HepG2 (cell line): ENCODE data around the gene ZNF500. TPM values are rescaled to one million over a fixed set of nuclear protein-coding genes. Genes with fewer than 3 reads are reported as not detected.

Source experiments
- ADNP ChIP-seq: sonication (generic); formaldehyde crosslinking; IDR thresholded peaks from 2 replicates; pipeline ENCODE4 v1.4.0; 2020; ENCODE audit warnings: missing genetic modification reagents
- ARHGAP35 ChIP-seq: sonication (generic); formaldehyde crosslinking; IDR thresholded peaks from 2 replicates; pipeline ENCODE4 v1.9.0; 2022; ENCODE audit warnings: mild to moderate bottlenecking, inconsistent platforms, moderate library complexity, missing genetic modification reagents, borderline replicate concordance
- BRD4 ChIP-seq: sonication (generic); formaldehyde crosslinking; IDR thresholded peaks from 2 replicates; pipeline ENCODE4 v1.4.0; 2020; ENCODE audit warnings: missing genetic modification reagents
- HNRNPL ChIP-seq: fragments of 200-400 bp; formaldehyde crosslinking; IDR thresholded peaks from 2 replicates; pipeline ENCODE4 v1.6.1; 2017; ENCODE audit warnings: mild to moderate bottlenecking, low read depth, low read length
- JUND ChIP-seq: sonication (generic); formaldehyde crosslinking; IDR thresholded peaks from 2 replicates; pipeline ENCODE4 v1.8.0; 2022; ENCODE audit warnings: mild to moderate bottlenecking, missing genetic modification reagents
- KDM1A ChIP-seq: IDR thresholded peaks from 2 replicates; pipeline ENCODE4 v1.6.1; 2016; ENCODE audit warnings: missing compliant biosample characterization
- KMT2A ChIP-seq: sonication (generic); formaldehyde crosslinking; IDR thresholded peaks from 2 replicates; pipeline ENCODE4 v1.4.0; 2020; ENCODE audit warnings: missing genetic modification reagents
- NR2F6 ChIP-seq, 2 experiments: IDR thresholded peaks; 2 replicates each; pipeline ENCODE4 v1.6.1; 2016; ENCODE audit warnings: antibody characterized with exemption in 1 of 2, mild to moderate bottlenecking in 1 of 2
- NR3C1 ChIP-seq: sonication (generic); formaldehyde crosslinking; IDR thresholded peaks from 2 replicates; pipeline ENCODE4 v1.4.0; 2020; ENCODE audit warnings: missing genetic modification reagents
- PITX1 ChIP-seq: sonication (generic); formaldehyde crosslinking; IDR thresholded peaks from 2 replicates; pipeline ENCODE4 v1.5.1; 2020; ENCODE audit warnings: mild to moderate bottlenecking, missing genetic modification reagents
- PPARG ChIP-seq: conservative IDR thresholded peaks from 2 replicates; pipeline ENCODE4 v1.6.1; 2016; ENCODE audit warnings: missing biosample characterization, missing genetic modification reagents
- RAD51 ChIP-seq: fragments of 450-650 bp; IDR thresholded peaks from 2 replicates; pipeline ENCODE4 v1.6.1; 2016; ENCODE audit warnings: borderline replicate concordance
- RXRB ChIP-seq: IDR thresholded peaks from 2 replicates; pipeline ENCODE4 v1.6.1; 2016; ENCODE audit warnings: borderline replicate concordance, missing genetic modification reagents, missing compliant biosample characterization
- SOX5 ChIP-seq: IDR thresholded peaks from 2 replicates; pipeline ENCODE4 v1.6.1; 2016; ENCODE audit warnings: borderline replicate concordance
- SP140L ChIP-seq: sonication (generic); formaldehyde crosslinking; IDR thresholded peaks from 2 replicates; pipeline ENCODE4 v1.4.0; 2020; ENCODE audit warnings: missing genetic modification reagents, borderline replicate concordance
- SP2 ChIP-seq: sonication (generic); formaldehyde crosslinking; IDR thresholded peaks from 2 replicates; pipeline ENCODE4 v1.5.1; 2020; ENCODE audit warnings: mild to moderate bottlenecking, missing genetic modification reagents
- ZFP36 ChIP-seq: fragments of 150-350 bp; IDR thresholded peaks from 2 replicates; pipeline ENCODE4 v1.6.1; 2018; ENCODE audit warnings: borderline replicate concordance, low read length, low read depth; ENCODE audit not compliant: partially characterized antibody
- ZMYM2 ChIP-seq: sonication (generic); formaldehyde crosslinking; IDR thresholded peaks from 2 replicates; pipeline ENCODE4 v1.8.0; 2022; ENCODE audit warnings: mild to moderate bottlenecking, missing genetic modification reagents
- ZNF234 ChIP-seq: sonication (generic); formaldehyde crosslinking; conservative IDR thresholded peaks from 2 replicates; pipeline ENCODE4 v1.5.1; 2020; ENCODE audit warnings: mild to moderate bottlenecking, missing genetic modification reagents
- ZNF564 ChIP-seq: sonication (generic); formaldehyde crosslinking; IDR thresholded peaks from 2 replicates; pipeline ENCODE4 v1.8.1; 2023; ENCODE audit warnings: mild to moderate bottlenecking, missing genetic modification reagents
- ZNF644 ChIP-seq: IDR thresholded peaks from 2 replicates; pipeline ENCODE4 v1.6.1; 2016; ENCODE audit warnings: low read depth
- ZNF737 ChIP-seq: sonication (generic); formaldehyde crosslinking; IDR thresholded peaks from 2 replicates; pipeline ENCODE4 v1.5.0; 2020; ENCODE audit warnings: missing genetic modification reagents, mild to moderate bottlenecking, borderline replicate concordance
- ZNF792 ChIP-seq: IDR thresholded peaks from 2 replicates; pipeline ENCODE4 v1.6.1; 2016
- polyA plus RNA-seq, 8 experiments: library from polyadenylated mRNA; depleted of rRNA in 3 of 8; stranded (reverse) in 7 of 8; unstranded in 1 of 8; fragments of >200 nt; fragmentation: Illumina TruSeq in 4 of 8; extraction: Trizol in 4 of 8; gene quantifications; 2 replicates each; pipeline versions ENCODE4 v1.2.1 to v1.2.3, GENCODE V29; 2011 to 2016; ENCODE audit warnings: low read depth in 4 of 8, missing spikeins in 1 of 8, mixed read lengths in 1 of 8; ENCODE audit not compliant: insufficient read depth in 1 of 8
- total RNA-seq, 5 experiments: library from RNA; depleted of rRNA; stranded (reverse); fragments of >200 nt; fragmentation: Illumina TruSeq; extraction: Trizol; gene quantifications; 2 replicates each; pipeline ENCODE4 v1.2.3, GENCODE V29; 2016; ENCODE audit warnings: low read depth in 1 of 5
- TF ChIP-seq, protein P1 (sequence below): sonication (generic); formaldehyde crosslinking; IDR thresholded peaks from 2 replicates; pipeline ENCODE4 v1.8.0; 2022; ENCODE audit warnings: mild to moderate bottlenecking, missing genetic modification reagents
- TF ChIP-seq, protein P2 (sequence below): fragments of 450-650 bp; IDR thresholded peaks from 2 replicates; pipeline ENCODE4 v1.6.1; 2017
- TF ChIP-seq, protein P3 (sequence below): sonication (generic); formaldehyde crosslinking; IDR thresholded peaks from 2 replicates; pipeline ENCODE4 v1.8.1; 2022; ENCODE audit warnings: low read depth, mild to moderate bottlenecking, missing genetic modification reagents
- TF ChIP-seq, protein P4 (sequence below): sonication (generic); formaldehyde crosslinking; IDR thresholded peaks from 2 replicates; pipeline ENCODE4 v1.5.0; 2020; ENCODE audit warnings: mild to moderate bottlenecking, missing genetic modification reagents

ZNF500 gene
- total and polyA plus RNA-seq, 2 of the 13 experiments (the other 11 are each of a cell fraction or from before 2014, with no cell fraction given), result 6.1 to 12.2 TPM

DNA sequence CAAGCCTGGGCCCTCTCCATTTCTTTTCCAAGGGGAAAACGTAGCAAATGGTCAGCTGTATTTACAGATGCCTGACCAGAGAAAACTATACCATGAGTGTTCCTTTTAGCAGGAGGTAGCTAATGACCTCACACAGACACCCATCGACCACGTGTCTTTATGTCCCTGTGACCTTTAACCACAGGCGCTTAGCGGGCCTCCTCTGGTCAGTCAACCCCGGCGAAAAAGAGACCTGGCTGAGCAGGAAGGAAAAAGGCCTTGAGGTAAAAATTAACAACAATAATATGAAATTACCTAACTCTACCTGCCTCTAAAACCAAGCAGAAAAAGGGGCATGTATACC lies 64.5 kb downstream of the ZNF500 start (continued):
- TF ChIP-seq SP140L (CRISPR knock-in tag) (no peak), JUND (CRISPR knock-in tag) (no peak), ZNF564 (CRISPR knock-in tag) (no peak), HNRNPL (no peak), ADNP (no peak), ZNF644 (CRISPR knock-in tag) (no peak), BRD4 (no peak), ZNF737 (CRISPR knock-in tag) (no peak), NR2F6 (IDR thresholded peaks at IDR 0.05) (peak; percentile 60; the same call in 1 of the 2 replicates), NR2F6 (CRISPR knock-in tag; IDR thresholded peaks at IDR 0.05) (peak; percentile 38; the same call in 1 of the 2 replicates), ZNF792 (no peak), ARHGAP35 (no peak), ZNF234 (CRISPR knock-in tag) (no peak), KMT2A (CRISPR knock-in tag) (0 out of 2 replicates have a peak, but pooled peaks have one; percentile 22), RAD51 (no peak), KDM1A (CRISPR knock-in tag) (no peak), ZFP36 (no peak), ZMYM2 (CRISPR knock-in tag) (no peak), RXRB (peak; percentile 41; the same call in 1 of the 2 replicates), PPARG (0 out of 2 replicates have a peak, but pooled peaks have one; percentile 26), NR3C1 (no peak), SP2 (CRISPR knock-in tag) (no peak), SOX5 (CRISPR knock-in tag) (no peak), PITX1 (CRISPR knock-in tag) (no peak)
- TF ChIP-seq, protein P1, sequence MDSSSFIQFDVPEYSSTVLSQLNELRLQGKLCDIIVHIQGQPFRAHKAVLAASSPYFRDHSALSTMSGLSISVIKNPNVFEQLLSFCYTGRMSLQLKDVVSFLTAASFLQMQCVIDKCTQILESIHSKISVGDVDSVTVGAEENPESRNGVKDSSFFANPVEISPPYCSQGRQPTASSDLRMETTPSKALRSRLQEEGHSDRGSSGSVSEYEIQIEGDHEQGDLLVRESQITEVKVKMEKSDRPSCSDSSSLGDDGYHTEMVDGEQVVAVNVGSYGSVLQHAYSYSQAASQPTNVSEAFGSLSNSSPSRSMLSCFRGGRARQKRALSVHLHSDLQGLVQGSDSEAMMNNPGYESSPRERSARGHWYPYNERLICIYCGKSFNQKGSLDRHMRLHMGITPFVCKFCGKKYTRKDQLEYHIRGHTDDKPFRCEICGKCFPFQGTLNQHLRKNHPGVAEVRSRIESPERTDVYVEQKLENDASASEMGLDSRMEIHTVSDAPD, result no peak
- TF ChIP-seq, protein P2, sequence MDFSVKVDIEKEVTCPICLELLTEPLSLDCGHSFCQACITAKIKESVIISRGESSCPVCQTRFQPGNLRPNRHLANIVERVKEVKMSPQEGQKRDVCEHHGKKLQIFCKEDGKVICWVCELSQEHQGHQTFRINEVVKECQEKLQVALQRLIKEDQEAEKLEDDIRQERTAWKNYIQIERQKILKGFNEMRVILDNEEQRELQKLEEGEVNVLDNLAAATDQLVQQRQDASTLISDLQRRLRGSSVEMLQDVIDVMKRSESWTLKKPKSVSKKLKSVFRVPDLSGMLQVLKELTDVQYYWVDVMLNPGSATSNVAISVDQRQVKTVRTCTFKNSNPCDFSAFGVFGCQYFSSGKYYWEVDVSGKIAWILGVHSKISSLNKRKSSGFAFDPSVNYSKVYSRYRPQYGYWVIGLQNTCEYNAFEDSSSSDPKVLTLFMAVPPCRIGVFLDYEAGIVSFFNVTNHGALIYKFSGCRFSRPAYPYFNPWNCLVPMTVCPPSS, result no peak
- TF ChIP-seq, protein P3, sequence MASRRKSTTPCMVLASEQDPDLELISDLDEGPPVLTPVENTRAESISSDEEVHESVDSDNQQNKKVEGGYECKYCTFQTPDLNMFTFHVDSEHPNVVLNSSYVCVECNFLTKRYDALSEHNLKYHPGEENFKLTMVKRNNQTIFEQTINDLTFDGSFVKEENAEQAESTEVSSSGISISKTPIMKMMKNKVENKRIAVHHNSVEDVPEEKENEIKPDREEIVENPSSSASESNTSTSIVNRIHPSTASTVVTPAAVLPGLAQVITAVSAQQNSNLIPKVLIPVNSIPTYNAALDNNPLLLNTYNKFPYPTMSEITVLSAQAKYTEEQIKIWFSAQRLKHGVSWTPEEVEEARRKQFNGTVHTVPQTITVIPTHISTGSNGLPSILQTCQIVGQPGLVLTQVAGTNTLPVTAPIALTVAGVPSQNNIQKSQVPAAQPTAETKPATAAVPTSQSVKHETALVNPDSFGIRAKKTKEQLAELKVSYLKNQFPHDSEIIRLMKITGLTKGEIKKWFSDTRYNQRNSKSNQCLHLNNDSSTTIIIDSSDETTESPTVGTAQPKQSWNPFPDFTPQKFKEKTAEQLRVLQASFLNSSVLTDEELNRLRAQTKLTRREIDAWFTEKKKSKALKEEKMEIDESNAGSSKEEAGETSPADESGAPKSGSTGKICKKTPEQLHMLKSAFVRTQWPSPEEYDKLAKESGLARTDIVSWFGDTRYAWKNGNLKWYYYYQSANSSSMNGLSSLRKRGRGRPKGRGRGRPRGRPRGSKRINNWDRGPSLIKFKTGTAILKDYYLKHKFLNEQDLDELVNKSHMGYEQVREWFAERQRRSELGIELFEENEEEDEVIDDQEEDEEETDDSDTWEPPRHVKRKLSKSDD, result no peak
- TF ChIP-seq, protein P4, sequence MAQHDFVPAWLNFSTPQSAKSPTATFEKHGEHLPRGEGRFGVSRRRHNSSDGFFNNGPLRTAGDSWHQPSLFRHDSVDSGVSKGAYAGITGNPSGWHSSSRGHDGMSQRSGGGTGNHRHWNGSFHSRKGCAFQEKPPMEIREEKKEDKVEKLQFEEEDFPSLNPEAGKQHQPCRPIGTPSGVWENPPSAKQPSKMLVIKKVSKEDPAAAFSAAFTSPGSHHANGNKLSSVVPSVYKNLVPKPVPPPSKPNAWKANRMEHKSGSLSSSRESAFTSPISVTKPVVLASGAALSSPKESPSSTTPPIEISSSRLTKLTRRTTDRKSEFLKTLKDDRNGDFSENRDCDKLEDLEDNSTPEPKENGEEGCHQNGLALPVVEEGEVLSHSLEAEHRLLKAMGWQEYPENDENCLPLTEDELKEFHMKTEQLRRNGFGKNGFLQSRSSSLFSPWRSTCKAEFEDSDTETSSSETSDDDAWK (CRISPR knock-in tag), result no peak
